Smooth muscle cell (in vitro differentiated cells): Measurements from ENCODE around the gene SIRT5. TPM values are rescaled to one million over a fixed set of nuclear protein-coding genes. Genes with fewer than 3 reads are reported as not detected.

Experiments
- DNase-seq: peaks from one replicate; lab custom pipeline; 2025; ENCODE audit not compliant: unreplicated experiment; lab: John Stamatoyannopoulos, UW
- H2AFZ ChIP-seq: fragments of 200-600 bp; sonication (generic); 2 replicates; pipeline ENCODE4 v1.6.0; 2016; ENCODE audit warnings: antibody characterized with exemption, low read depth, mild to moderate bottlenecking
- H3F3A ChIP-seq: fragments of 200-600 bp; sonication (generic); 2 replicates; pipeline ENCODE4 v1.6.0; 2017; ENCODE audit warnings: antibody characterized with exemption, low read depth
- H3K27ac ChIP-seq: fragments of 200-600 bp; sonication (generic); 2 replicates; pipeline ENCODE4 v1.5.1; 2016; ENCODE audit warnings: low read depth, mild to moderate bottlenecking
- H3K27me3 ChIP-seq: fragments of 200-600 bp; sonication (generic); 2 replicates; pipeline ENCODE4 v1.6.1; 2016; ENCODE audit warnings: low read depth, mild to moderate bottlenecking
- H3K36me3 ChIP-seq: fragments of 200-600 bp; sonication (generic); 2 replicates; pipeline ENCODE4 v1.5.1; 2016; ENCODE audit warnings: low read depth
- H3K4me1 ChIP-seq: fragments of 200-600 bp; sonication (generic); 2 replicates; pipeline ENCODE4 v1.5.1; 2016; ENCODE audit warnings: low read depth
- H3K4me2 ChIP-seq: fragments of 200-600 bp; sonication (generic); 2 replicates; pipeline ENCODE4 v1.6.0; 2016; ENCODE audit warnings: mild to moderate bottlenecking
- H3K4me3 ChIP-seq: fragments of 200-600 bp; sonication (generic); 2 replicates; pipeline ENCODE4 v1.5.1; 2016; ENCODE audit warnings: mild to moderate bottlenecking
- H3K79me2 ChIP-seq: fragments of 200-600 bp; sonication (generic); 2 replicates; pipeline ENCODE4 v1.6.0; 2016; ENCODE audit warnings: low read depth, mild to moderate bottlenecking
- H3K9ac ChIP-seq: fragments of 200-600 bp; sonication (generic); 2 replicates; pipeline ENCODE4 v1.6.0; 2016; ENCODE audit warnings: low read depth
- H3K9me3 ChIP-seq: fragments of 200-600 bp; sonication (generic); replicated peaks from 2 replicates; pipeline ENCODE4 v1.5.1; 2016; ENCODE audit warnings: low read depth
- H4K20me1 ChIP-seq: fragments of 200-600 bp; sonication (generic); 2 replicates; pipeline ENCODE4 v1.6.0; 2016; ENCODE audit warnings: low read depth
- WGBS: methylation state at CpG from one replicate; pipeline ENCODE4 v1.1.7; 2016; ENCODE audit warnings: low lambda C conversion rate; 5-methylcytosine and 5-hydroxymethylcytosine counted together
- polyA plus RNA-seq: library from polyadenylated mRNA; unstranded; fragments of >200 nt; fragmentation: Nextera tagmentation; extraction: Ambion mirVana; gene quantifications from 2 replicates; pipeline ENCODE4 v1.2.1, GENCODE V29; 2016
- total RNA-seq: library from RNA; depleted of rRNA; stranded (reverse); fragments of >200 nt; gene quantifications from 2 replicates; pipeline ENCODE4 v1.2.3, GENCODE V29; 2014
- TF ChIP-seq, protein P1 (sequence below): fragments of 200-600 bp; sonication (generic); IDR thresholded peaks from 2 replicates; pipeline ENCODE4 v1.5.1; 2017; ENCODE audit warnings: borderline replicate concordance, mild to moderate bottlenecking, antibody characterized with exemption; ENCODE audit not compliant: insufficient read depth, poor library complexity, severe bottlenecking

Gene SIRT5
- total and polyA plus RNA-seq, 2 experiments from 2014 or later, result 5.2 to 5.5 TPM

DNA sequence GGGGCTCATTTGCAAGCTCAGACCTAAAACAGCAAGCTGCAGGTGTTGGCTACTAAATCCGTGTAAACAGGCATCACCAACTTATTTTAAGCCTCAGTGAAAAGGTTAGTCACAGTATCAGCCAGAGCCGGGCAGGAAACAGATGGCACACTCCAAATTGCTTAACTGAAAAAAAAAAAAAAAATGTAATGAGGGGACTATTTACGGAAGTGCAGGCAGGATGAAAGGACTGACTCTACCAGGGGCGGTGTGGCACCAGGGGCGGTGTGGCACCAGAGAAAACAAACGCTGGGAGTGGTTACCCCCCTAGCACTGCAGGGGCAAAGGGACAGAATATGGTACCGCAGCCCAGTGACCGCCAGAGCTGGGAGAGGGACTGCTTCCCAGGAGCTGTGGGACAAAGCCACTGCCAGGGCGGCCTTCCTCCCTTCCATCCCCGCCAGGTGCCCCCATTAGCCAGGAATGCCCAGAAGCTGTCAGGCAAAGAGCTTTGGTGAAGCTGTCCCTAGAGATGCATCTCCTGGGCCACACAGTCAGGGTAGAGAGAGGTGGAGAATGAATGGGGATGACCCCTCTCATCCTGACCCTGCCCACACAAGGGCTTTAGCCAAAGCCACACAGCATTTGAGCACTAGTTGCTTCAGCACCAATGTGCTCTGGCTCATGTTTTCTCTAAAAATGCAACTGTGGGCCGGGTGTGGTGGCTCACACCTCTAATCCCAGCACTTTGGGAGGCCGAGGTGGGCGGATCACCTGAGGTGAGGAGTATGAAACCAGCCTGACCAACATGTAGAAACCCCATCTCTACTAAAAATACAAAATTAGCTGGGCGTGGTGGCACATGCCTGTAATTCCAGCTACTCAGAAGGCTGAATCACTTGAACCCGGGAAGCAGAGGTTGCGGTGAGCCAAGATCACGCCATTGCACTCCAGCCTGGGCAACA is 47.4 kb upstream of the SIRT5 start:
- DNase-seq, result no peak
- Histone ChIP-seq H3K4me3 (no peak overlapping the region), H3F3A (no peaks in the 10 kb centered on the region), H3K27me3 (no peaks in the 10 kb centered on the region), H3K36me3 (no peaks in the 10 kb centered on the region), H3K4me2 (no peak overlapping the region), H3K79me2 (no peaks in the 10 kb centered on the region), H3K9ac (no peak overlapping the region), H3K27ac (no peak overlapping the region), H2AFZ (no peak overlapping the region), H3K9me3 (no peaks in the 10 kb centered on the region), H3K4me1 (peaks cover 1% of the 10 kb centered on the region), H4K20me1 (no peaks in the 10 kb centered on the region)
- 89% methylated on average over 17 of the region's 17 CpGs for WGBS
- TF ChIP-seq, protein P1, sequence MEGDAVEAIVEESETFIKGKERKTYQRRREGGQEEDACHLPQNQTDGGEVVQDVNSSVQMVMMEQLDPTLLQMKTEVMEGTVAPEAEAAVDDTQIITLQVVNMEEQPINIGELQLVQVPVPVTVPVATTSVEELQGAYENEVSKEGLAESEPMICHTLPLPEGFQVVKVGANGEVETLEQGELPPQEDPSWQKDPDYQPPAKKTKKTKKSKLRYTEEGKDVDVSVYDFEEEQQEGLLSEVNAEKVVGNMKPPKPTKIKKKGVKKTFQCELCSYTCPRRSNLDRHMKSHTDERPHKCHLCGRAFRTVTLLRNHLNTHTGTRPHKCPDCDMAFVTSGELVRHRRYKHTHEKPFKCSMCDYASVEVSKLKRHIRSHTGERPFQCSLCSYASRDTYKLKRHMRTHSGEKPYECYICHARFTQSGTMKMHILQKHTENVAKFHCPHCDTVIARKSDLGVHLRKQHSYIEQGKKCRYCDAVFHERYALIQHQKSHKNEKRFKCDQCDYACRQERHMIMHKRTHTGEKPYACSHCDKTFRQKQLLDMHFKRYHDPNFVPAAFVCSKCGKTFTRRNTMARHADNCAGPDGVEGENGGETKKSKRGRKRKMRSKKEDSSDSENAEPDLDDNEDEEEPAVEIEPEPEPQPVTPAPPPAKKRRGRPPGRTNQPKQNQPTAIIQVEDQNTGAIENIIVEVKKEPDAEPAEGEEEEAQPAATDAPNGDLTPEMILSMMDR, result no peak

DNA sequence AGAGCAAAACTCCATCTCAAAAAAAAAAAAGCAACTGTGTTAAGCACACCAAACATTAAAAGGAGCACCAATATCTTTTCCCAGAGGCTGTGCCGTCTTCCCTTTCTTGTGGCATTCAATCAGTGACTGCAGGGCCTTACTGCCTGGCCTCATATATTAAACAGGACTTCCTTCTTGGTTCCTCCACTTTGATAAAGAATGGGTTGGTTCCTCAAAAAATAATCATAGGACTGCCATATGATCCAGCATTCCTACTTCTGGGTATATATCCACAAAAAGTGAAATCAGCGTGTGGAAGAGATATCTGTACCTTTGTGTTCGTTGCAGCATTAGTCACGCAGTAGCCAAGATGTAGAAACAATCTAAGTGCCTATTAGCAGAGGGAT is 46.7 kb upstream of the SIRT5 start:
- TF ChIP-seq, protein P1, result no peak
- no peak overlapping the region for H3K4me2 ChIP-seq
- no peak overlapping the region for H2AFZ ChIP-seq
- no peaks in the 10 kb centered on the region for H3F3A ChIP-seq
- no peak overlapping the region for H3K27ac ChIP-seq
- no peaks in the 10 kb centered on the region for H3K27me3 ChIP-seq
- H3K4me1 ChIP-seq, result peaks cover 5% of the 10 kb centered on the region
- H3K79me2 ChIP-seq, result no peaks in the 10 kb centered on the region
- H3K9me3 ChIP-seq, result no peaks in the 10 kb centered on the region
- H3K4me3 ChIP-seq, result no peak overlapping the region
- no peak for DNase-seq
- WGBS, result 95% methylated on average over 4 of the region's 4 CpGs
- no peak overlapping the region for H3K9ac ChIP-seq
- no peaks in the 10 kb centered on the region for H3K36me3 ChIP-seq
- no peaks in the 10 kb centered on the region for H4K20me1 ChIP-seq

GRCh38 chr6:13528232-13528631 is 46.2 kb upstream of the SIRT5 start:
- Histone ChIP-seq H4K20me1 (no peaks in the 10 kb centered on the region), H3K9ac (no peak overlapping the region), H3K27ac (no peak overlapping the region), H3K4me1 (peaks cover 5% of the 10 kb centered on the region), H3K4me3 (no peak overlapping the region), H3F3A (no peaks in the 10 kb centered on the region), H3K9me3 (no peaks in the 10 kb centered on the region), H3K79me2 (no peaks in the 10 kb centered on the region), H3K27me3 (no peaks in the 10 kb centered on the region), H2AFZ (no peak overlapping the region), H3K4me2 (no peak overlapping the region), H3K36me3 (no peaks in the 10 kb centered on the region)
- no peak for DNase-seq
- TF ChIP-seq, protein P1, result no peak
- WGBS, result 83% methylated on average over 3 of the region's 3 CpGs
